ENCODE data around the gene NKAIN1. TPM values are rescaled to one million over a fixed set of nuclear protein-coding genes. Genes with fewer than 3 reads are reported as not detected.

The NKAIN1 gene
- total RNA-seq, 2 donors from 2014 or later: 0.51 to 0.73 TPM

GRCh38 chr1:31135973-31136600 lies 103.6 kb downstream of the NKAIN1 start:
- 78% methylated on average over 2 of the region's 2 CpGs for WGBS
- DNase-seq (ENCODE audit: low spot score): no peak
- no peak for TF ChIP-seq CTCF (IDR thresholded peaks at IDR 0.05)
- no peak for TF ChIP-seq POLR2A (IDR thresholded peaks at IDR 0.05)
- TF ChIP-seq POLR2AphosphoS5 (IDR thresholded peaks at IDR 0.05): no peak

GRCh38 chr1:31133368-31133767 lies 106.3 kb downstream of the NKAIN1 start:
- no peaks in the 10 kb centered on the region for H3K27me3 ChIP-seq (replicated peaks; ENCODE audit: insufficient read depth)
- H3K9me3 ChIP-seq: no peaks in the 10 kb centered on the region
- intact Hi-C loops (cut with DNase I): no loop called here
- no peaks in the 10 kb centered on the region for H3K36me3 ChIP-seq
- H3K4me1 ChIP-seq (replicated peaks): no peaks in the 10 kb centered on the region
- TF ChIP-seq CTCF (IDR thresholded peaks at IDR 0.05): no peak
- no peak for TF ChIP-seq POLR2A (IDR thresholded peaks at IDR 0.05)
- no peak for TF ChIP-seq POLR2AphosphoS5 (IDR thresholded peaks at IDR 0.05)
- DNase-seq (ENCODE audit: low spot score): no peak
- 74% methylated on average over 7 of the region's 7 CpGs for WGBS
- no peak overlapping the region for H3K27ac ChIP-seq
- H3K4me3 ChIP-seq: no peak overlapping the region

More at GRCh38 chr1:31135973-31136600, 103.6 kb downstream of the NKAIN1 start:
- no peaks in the 10 kb centered on the region for H3K4me1 ChIP-seq (replicated peaks)
- no peak overlapping the region for H3K27ac ChIP-seq
- intact Hi-C loops (cut with DNase I): no loop called here
- no peaks in the 10 kb centered on the region for H3K27me3 ChIP-seq (replicated peaks; ENCODE audit: insufficient read depth)
- no peaks in the 10 kb centered on the region for H3K36me3 ChIP-seq
- no peaks in the 10 kb centered on the region for H3K9me3 ChIP-seq
- no peak overlapping the region for H3K4me3 ChIP-seq

Other genes with a start within 250 kb of the NKAIN1 start
- gene PUM1, start 174.2 kb downstream of the NKAIN1 start, total RNA-seq: 100 to 1,000 TPM in 1 of 2 donors, 10 to 100 TPM in 1; 80.3 to 120 TPM
- gene SNRNP40, start 56.9 kb upstream of the NKAIN1 start, total RNA-seq: 10 to 100 TPM; 58.7 to 65.4 TPM
- 10 to 100 TPM; 31.5 to 39.0 TPM for gene ZCCHC17, start 57.1 kb upstream of the NKAIN1 start, total RNA-seq
- 10 to 100 TPM; 25.0 to 54.1 TPM for gene FABP3, start 133.2 kb upstream of the NKAIN1 start, total RNA-seq
- 100 to 1,000 TPM in 1 of 2 donors, 10 to 100 TPM in 1; 76.1 to 110 TPM for gene SERINC2, start 173.3 kb upstream of the NKAIN1 start, total RNA-seq

Measured in prostate gland (tissue), 2 donors.